Trophoblast cell (in vitro differentiated cells and primary cell): ENCODE measurements around the gene CDK8.
"Not testable (repeated sequence)": the region's sequence is repeated elsewhere in the genome, so short reads cannot be mapped to it uniquely, and the experiment has no call there.

Source experiments
- DNase-seq, 2 donors: peaks; one replicate each; pipeline ENCODE4 v3.0.0-alpha.2; 2016
- H2AFZ ChIP-seq: 2 replicates; pipeline ENCODE4 v1.6.1; 2013; ENCODE audit warnings: low read length, moderate library complexity, mild to moderate bottlenecking; ENCODE audit not compliant: insufficient read depth, poor library complexity
- H2AK5ac ChIP-seq: 2 replicates; pipeline ENCODE4 v1.6.1; 2013; ENCODE audit warnings: mild to moderate bottlenecking, low read length
- H2BK120ac ChIP-seq: 2 replicates; pipeline ENCODE4 v1.6.1; 2013; ENCODE audit warnings: low read length, mild to moderate bottlenecking, moderate library complexity; ENCODE audit not compliant: insufficient read depth, poor library complexity
- H2BK12ac ChIP-seq: 2 replicates; pipeline ENCODE4 v1.6.1; 2013; ENCODE audit warnings: mild to moderate bottlenecking, low read length, moderate library complexity
- H2BK5ac ChIP-seq: 2 replicates; pipeline ENCODE4 v1.6.1; 2013; ENCODE audit warnings: low read length, low read depth, moderate library complexity, mild to moderate bottlenecking; ENCODE audit not compliant: poor library complexity
- H3K14ac ChIP-seq: 2 replicates; pipeline ENCODE4 v1.6.1; 2013; ENCODE audit warnings: mild to moderate bottlenecking, low read length
- H3K18ac ChIP-seq: 2 replicates; pipeline ENCODE4 v1.6.1; 2013; ENCODE audit warnings: mild to moderate bottlenecking, low read length
- H3K23ac ChIP-seq: 2 replicates; pipeline ENCODE4 v1.6.1; 2013; ENCODE audit warnings: low read length
- H3K27ac ChIP-seq: 2 replicates; pipeline ENCODE4 v1.5.1; 2013; ENCODE audit warnings: low read depth, mild to moderate bottlenecking, inconsistent platforms, low read length, moderate library complexity
- H3K27me3 ChIP-seq: 2 replicates; pipeline ENCODE4 v1.6.1; 2013; ENCODE audit warnings: inconsistent platforms, mild to moderate bottlenecking, low read length, moderate library complexity; ENCODE audit not compliant: insufficient read depth
- H3K36me3 ChIP-seq, 2 experiments: 1 replicate in 1 of 2; 2 replicates in 1 of 2; pipeline ENCODE4 v1.6.1; 2013; ENCODE audit warnings: low read length in 2 of 2, mild to moderate bottlenecking in 2 of 2, moderate library complexity in 1 of 2; ENCODE audit not compliant: insufficient read depth in 2 of 2, control insufficient read depth in 1 of 2
- H3K4ac ChIP-seq: 2 replicates; pipeline ENCODE4 v1.6.1; 2013; ENCODE audit warnings: low read depth, mild to moderate bottlenecking, low read length, moderate library complexity
- H3K4me1 ChIP-seq, 2 experiments: 1 replicate in 1 of 2; 2 replicates in 1 of 2; pipeline ENCODE4 v1.6.1; 2013; ENCODE audit warnings: low read length in 2 of 2, mild to moderate bottlenecking in 2 of 2, moderate library complexity in 1 of 2; ENCODE audit not compliant: insufficient read depth in 2 of 2, control insufficient read depth in 1 of 2
- H3K4me2 ChIP-seq: 2 replicates; pipeline ENCODE4 v1.6.1; 2013; ENCODE audit warnings: inconsistent platforms, mild to moderate bottlenecking, low read length, moderate library complexity
- H3K4me3 ChIP-seq: 2 replicates; pipeline ENCODE4 v1.5.1; 2013; ENCODE audit warnings: mild to moderate bottlenecking, low read depth, low read length, inconsistent platforms
- H3K79me1 ChIP-seq: one replicate; pipeline ENCODE4 v1.6.1; 2013; ENCODE audit warnings: low read length
- H3K79me2 ChIP-seq: 2 replicates; pipeline ENCODE4 v1.6.1; 2013; ENCODE audit warnings: low read length, mild to moderate bottlenecking; ENCODE audit not compliant: control insufficient read depth, insufficient read depth, poor library complexity
- H3K9ac ChIP-seq: 2 replicates; pipeline ENCODE4 v1.6.1; 2013; ENCODE audit warnings: mild to moderate bottlenecking, low read length
- H3K9me3 ChIP-seq: 2 replicates; pipeline ENCODE4 v1.6.1; 2013; ENCODE audit warnings: low read depth, mild to moderate bottlenecking, control low read depth, inconsistent platforms, low read length; ENCODE audit not compliant: insufficient read depth
- H4K12ac ChIP-seq: 2 replicates; pipeline ENCODE4 v1.6.1; 2013; ENCODE audit warnings: low read depth, mild to moderate bottlenecking, low read length, moderate library complexity
- H4K8ac ChIP-seq: 2 replicates; pipeline ENCODE4 v1.6.1; 2013; ENCODE audit warnings: low read depth, mild to moderate bottlenecking, low read length, moderate library complexity
- H4K91ac ChIP-seq: one replicate; pipeline ENCODE4 v1.6.1; 2013; ENCODE audit warnings: low read depth, mild to moderate bottlenecking, low read length, moderate library complexity
- WGBS: extraction: QIAGEN DNeasy Blood & Tissue Kit; methylation state at CpG from one replicate; pipeline ENCODE4 v1.1.7; 2013; ENCODE audit warnings: missing lambda C conversion rate; ENCODE audit not compliant: insufficient read length, insufficient coverage; ENCODE audit errors: extremely low coverage; 5-methylcytosine and 5-hydroxymethylcytosine counted together

The CDK8 gene

DNA sequence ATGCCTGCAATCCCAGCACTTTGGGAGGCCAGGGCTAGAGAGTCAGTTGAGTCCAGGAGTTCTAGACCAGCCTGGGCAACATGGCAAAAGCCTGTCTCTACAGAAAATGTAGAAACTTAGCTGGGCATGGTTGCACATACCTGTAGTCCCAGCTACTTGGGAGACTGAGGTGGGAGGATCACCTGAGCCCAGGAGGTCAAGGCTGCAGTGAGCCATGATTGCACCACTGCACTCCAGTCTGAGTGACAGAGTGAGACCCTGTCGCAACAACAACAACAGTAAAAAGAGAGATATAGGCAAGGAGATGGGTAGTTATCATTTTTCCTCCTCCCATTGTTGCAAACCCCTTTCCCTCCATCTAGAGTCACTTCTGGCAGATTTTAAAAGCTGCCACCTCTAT, 62.2 kb downstream of the CDK8 start:
- H3K23ac ChIP-seq, H3K4me2 ChIP-seq, H3K14ac ChIP-seq: not testable (repeated sequence)

DNA sequence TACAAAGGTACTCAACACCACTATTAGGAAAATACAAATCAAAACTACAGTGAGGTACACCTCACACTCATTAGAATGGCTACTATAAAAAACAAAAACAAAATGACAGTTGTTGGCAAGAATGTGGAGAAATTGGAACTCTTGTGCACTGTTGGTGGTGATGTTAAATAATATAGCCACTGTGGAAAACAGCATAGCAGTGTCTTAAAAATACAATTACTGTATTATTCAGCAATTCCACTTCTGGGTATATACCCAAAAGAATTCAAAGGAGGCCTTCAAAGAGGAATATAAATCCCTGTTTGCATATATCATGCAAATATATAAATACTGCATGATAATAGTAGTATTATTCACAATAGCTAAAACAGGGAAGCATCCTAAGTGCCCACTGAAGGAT, 66.8 kb downstream of the CDK8 start:
- Histone ChIP-seq H4K91ac (no peak overlapping the region), H3K4me1 (no peaks in the 10 kb centered on the region), H3K27me3 (no peaks in the 10 kb centered on the region), H3K9me3 (no peaks in the 10 kb centered on the region), H2AFZ (no peak overlapping the region), H2BK5ac (no peak overlapping the region), H3K36me3 (no peaks in the 10 kb centered on the region), H2BK12ac (no peak overlapping the region), H3K23ac (no peak overlapping the region), H4K8ac (no peak overlapping the region), H3K79me2 (no peaks in the 10 kb centered on the region), H2BK120ac (no peak overlapping the region), H3K27ac (no peak overlapping the region), H3K79me1 (no peaks in the 10 kb centered on the region), H3K4me3 (no peak overlapping the region), H4K12ac (no peak overlapping the region), H3K4ac (no peak overlapping the region), H3K14ac (no peak overlapping the region), H3K4me2 (no peak overlapping the region), H3K18ac (no peak overlapping the region), H2AK5ac (no peak overlapping the region), H3K9ac (no peak overlapping the region)
- DNase-seq: no peak

More for the DNA sequence above, 62.2 kb downstream of the CDK8 start:
- not testable (repeated sequence) for H2BK120ac ChIP-seq, H3K79me2 ChIP-seq, H3K9me3 ChIP-seq, H3K4me3 ChIP-seq, H2AFZ ChIP-seq, H3K79me1 ChIP-seq, H3K27me3 ChIP-seq, H4K12ac ChIP-seq, H3K4me1 ChIP-seq, DNase-seq, H4K8ac ChIP-seq, H2BK5ac ChIP-seq, H3K4ac ChIP-seq, H2AK5ac ChIP-seq, H3K18ac ChIP-seq, H3K9ac ChIP-seq, H2BK12ac ChIP-seq, H3K27ac ChIP-seq, H3K36me3 ChIP-seq, H4K91ac ChIP-seq
- no CpG with 5 or more reads among the region's 1 CpG for WGBS

DNA sequence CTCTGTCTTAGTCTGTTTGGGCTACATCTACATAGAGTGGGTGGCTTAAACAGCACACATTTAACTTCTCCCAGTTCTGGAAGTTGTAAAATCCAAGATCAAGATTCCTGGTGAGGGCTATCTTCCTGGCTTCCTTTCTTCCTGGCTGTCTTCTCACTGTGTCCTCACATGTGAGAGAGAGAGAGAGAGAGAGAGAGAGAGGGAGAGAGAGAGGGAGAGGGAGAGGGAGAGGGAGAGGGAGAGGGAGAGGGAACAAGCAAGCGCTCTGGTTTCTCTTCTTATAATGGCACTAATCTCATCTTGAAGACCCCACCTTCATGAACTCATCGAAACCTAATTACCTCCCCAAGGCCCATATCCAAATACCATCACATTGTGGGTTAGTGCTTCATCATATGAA, 69.2 kb downstream of the CDK8 start:
- Histone ChIP-seq H3K79me1 (no peaks in the 10 kb centered on the region), H3K4ac (no peak overlapping the region), H3K4me1 (peaks cover 0 to 2% of the 10 kb centered on the region in 2 experiments), H4K91ac (no peak overlapping the region), H3K79me2 (no peaks in the 10 kb centered on the region), H4K12ac (no peak overlapping the region), H3K14ac (no peak overlapping the region), H3K27ac (no peak overlapping the region), H3K23ac (no peak overlapping the region), H3K4me2 (no peak overlapping the region), H3K18ac (no peak overlapping the region), H3K4me3 (no peak overlapping the region), H3K9me3 (no peaks in the 10 kb centered on the region), H2AK5ac (no peak overlapping the region), H3K9ac (no peak overlapping the region), H3K27me3 (no peaks in the 10 kb centered on the region), H2BK12ac (no peak overlapping the region), H4K8ac (no peak overlapping the region), H2BK120ac (no peak overlapping the region), H2BK5ac (no peak overlapping the region), H2AFZ (no peak overlapping the region), H3K36me3 (no peaks in the 10 kb centered on the region)
- no peak for DNase-seq
- WGBS: no CpG with 5 or more reads among the region's 2 CpGs

DNA sequence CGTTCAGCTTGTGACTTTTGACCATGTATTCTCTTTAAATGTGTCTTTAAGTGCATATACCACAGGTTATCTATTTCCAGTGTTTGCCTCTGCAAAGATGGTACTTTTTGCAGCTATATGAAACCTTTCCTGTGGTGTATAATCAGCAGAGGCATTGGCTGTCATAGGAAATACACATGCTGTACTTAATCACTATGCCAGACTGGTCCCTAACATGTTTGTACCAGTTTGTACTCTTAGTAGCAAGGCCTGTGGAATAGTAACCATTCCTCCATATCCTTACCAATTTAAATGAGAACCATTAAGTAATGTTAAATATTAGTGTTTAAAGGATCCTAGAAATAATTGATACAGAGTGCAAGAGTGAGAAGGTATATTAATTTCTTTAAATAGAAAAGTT, 69.8 kb downstream of the CDK8 start:
- no peak overlapping the region for H4K12ac ChIP-seq
- no peak overlapping the region for H3K4me3 ChIP-seq
- H3K36me3 ChIP-seq: no peaks in the 10 kb centered on the region
- no peak overlapping the region for H3K14ac ChIP-seq
- no peak for DNase-seq
- H3K4me1 ChIP-seq: peaks cover 0 to 2% of the 10 kb centered on the region in 2 experiments
- no peaks in the 10 kb centered on the region for H3K9me3 ChIP-seq
- H3K18ac ChIP-seq: no peak overlapping the region
- no peak overlapping the region for H2AK5ac ChIP-seq
- no peaks in the 10 kb centered on the region for H3K27me3 ChIP-seq
- no peak overlapping the region for H3K23ac ChIP-seq
- H2BK120ac ChIP-seq: no peak overlapping the region
- no peak overlapping the region for H2AFZ ChIP-seq
- no peak overlapping the region for H4K8ac ChIP-seq
- H2BK5ac ChIP-seq: no peak overlapping the region
- no CpG with 5 or more reads among the region's 1 CpG for WGBS
- H4K91ac ChIP-seq: no peak overlapping the region
- H3K4me2 ChIP-seq: no peak overlapping the region
- H3K4ac ChIP-seq: no peak overlapping the region
- no peaks in the 10 kb centered on the region for H3K79me1 ChIP-seq
- H3K27ac ChIP-seq: no peak overlapping the region
- no peak overlapping the region for H2BK12ac ChIP-seq
- H3K9ac ChIP-seq: no peak overlapping the region
- no peaks in the 10 kb centered on the region for H3K79me2 ChIP-seq
